ENCODE results near the gene TAS2R50.

Gene TAS2R50

DNA sequence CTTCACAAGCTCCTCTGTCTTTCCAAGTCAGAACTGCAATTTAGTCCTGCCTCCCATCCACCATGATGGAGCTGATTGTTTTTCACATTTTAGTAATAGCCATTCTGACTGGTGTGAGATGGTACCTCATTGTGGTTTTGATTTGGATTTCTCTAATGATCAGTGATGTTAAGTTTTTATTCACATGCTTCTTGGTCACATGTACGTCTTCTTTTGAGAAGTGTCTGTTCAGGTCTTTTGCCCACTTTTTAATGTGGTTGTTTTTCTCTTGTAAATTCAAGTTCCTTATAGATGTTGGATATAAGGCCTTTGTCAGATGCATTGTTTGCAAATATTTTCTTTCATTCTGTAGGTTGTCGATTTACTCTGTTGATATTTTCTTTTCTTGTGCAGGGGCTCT, 43.5 kb downstream of the TAS2R50 start:
- no peak for DNase-seq

DNA sequence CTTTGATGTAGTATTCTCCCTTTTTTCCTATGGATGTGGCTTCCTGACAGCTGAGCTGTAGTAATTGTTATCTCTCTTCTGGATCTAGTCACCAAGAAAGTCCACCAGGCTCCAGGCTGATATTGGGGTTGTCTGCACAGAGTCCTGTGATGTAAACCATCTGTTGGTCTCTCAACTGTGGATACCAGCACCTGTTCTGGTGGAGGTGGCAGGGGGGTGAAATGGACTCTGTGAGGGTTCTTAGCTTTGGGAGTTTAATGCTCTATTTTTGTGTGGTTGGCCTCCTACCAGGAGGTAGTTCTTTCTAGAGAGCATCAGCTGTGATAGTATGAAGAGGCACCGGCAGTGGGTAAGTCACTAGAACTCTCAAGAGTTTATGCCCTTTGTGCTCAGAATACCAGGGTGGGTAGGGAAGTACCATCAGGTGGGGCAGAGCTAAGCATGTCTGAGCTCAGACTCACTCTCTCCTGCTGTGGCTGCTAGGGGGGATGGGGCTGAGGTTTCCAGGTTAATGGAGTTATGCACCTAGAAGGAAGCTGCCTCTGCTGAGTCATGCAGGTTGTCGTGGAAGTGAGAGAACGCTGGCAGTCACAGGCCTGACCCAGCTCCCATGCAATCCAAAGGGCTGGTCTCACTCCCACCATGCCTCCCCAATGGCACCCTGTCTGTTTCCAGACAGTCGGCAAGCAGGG, 44.6 kb downstream of the TAS2R50 start:
- DNase-seq = no peak

DNA sequence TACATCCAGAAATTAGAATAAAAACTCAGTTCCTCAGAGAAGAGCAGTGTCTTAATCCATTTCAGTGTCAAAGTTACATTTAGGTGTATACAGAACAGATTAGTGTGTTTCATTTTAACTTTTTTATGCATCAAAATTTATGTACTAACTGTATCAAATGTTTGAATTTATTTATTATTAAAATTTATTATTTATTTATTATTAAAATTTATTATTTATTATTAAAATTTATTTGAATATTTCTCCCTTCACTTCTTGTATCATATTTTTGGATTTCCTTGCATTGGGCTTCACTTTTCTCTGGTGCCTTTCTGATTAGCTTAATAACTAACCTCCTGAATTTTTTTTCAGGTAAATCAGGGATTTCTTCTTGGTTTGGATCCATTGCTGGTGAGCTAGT, 45.3 kb downstream of the TAS2R50 start:
- no peak for DNase-seq

DNA sequence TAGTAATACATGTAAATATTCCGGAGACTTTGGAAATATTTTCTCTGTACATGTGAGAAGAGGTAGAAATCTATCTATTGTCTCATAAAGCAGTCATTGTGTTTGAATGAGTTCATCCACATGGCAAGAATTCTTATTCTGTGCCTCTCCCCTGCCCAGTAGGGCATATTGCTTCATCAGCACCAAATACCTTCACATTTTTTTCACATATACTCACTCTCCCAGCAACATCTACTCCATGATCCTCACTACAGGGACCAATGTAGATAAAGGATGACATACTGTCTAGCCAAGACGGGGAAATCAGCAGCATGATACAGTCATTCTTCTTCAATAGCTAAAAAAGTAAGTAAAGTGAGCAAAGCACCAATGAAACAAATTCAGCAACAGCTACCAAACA, 46.3 kb downstream of the TAS2R50 start:
- DNase-seq = no peak

DNA sequence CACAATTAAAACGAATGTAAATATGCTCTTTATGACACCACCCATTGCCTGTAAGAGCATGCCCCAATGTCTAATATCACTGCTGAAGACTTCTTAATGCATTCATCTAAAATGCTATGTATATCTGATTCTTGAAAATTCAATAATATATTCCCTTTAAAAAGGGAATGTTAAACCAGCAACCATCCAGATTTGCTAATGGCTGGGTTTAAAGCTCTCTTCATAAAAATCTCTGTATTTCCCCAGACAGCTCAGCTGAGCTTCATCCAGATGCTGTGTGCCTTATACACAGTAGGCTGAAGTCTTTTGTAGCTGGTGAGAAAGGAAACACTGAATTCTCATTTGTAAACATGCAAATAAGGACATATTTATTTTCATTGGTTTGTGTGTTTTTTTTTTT, 47.5 kb downstream of the TAS2R50 start, which contains the start of gene TAS2R14:
Gene TAS2R14, minus strand, starts transcription at position 101 of the 400 bp plus-strand sequence. Its CDS starts 56 bp downstream, at position 45.
- no peak for DNase-seq

DNA sequence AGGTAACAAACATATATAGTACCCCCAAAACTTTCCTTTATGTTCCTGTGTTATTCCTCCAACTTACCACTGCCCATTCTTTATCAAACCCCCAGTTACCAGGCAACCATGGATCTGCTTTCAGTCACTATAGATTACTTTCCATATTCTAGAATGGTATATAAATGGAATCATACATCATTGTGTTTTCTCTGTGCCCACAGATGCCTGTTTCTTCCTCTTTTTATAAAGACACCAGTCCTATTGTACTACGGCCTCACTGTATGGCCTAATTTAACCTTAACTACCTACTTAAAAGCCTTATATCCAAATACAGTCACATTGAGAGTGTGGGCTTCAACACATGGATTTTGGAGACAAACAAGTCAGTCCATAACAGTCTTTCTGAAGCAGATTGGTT, 50.2 kb downstream of the TAS2R50 start:
- no peak for DNase-seq
